Ovary (tissue), 3 donors: ENCODE results near the gene TRIB2.

Experiments
- EP300 ChIP-seq: sonication (generic); formaldehyde crosslinking; IDR thresholded peaks from one replicate; pipeline ENCODE4 v1.6.1; 2017; ENCODE audit warnings: antibody characterized with exemption
- POLR2A ChIP-seq: fragments of 450-650 bp; IDR thresholded peaks from one replicate; pipeline ENCODE4 v1.6.1; 2017; ENCODE audit warnings: antibody characterized with exemption, mild to moderate bottlenecking, moderate library complexity
- TF ChIP-seq, protein P1 (sequence below), 3 donors: fragments of 450-650 bp in 2 of 3; fragments of 200-600 bp in 1 of 3; IDR thresholded peaks; one replicate each; pipeline versions ENCODE4 v1.5.1 to v1.8.0; 2016 to 2022; ENCODE audit warnings: antibody characterized with exemption in 3 of 3, mild to moderate bottlenecking in 1 of 3
- donor health status: DM: no; HTN: no; CAD: no.

DNA sequence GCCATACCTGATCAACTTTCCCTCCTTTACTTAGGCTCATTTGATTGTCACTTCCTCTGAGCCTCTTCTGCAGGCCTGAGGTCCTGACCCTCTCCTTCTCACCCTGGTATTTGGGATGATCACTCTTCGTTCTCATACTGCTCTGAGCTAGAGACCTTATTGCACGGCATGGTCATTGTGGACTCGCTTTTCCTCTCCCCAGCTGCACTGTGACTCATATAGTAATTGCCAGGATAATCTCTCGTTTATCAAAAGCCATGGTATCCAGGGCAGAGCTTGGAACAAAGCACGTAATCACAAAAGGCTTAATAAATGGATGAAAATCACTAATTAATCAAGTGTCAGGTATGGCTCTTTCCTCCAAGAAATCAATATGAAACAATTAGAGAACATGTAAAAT is 40.9 kb upstream of the TRIB2 start:
- TF ChIP-seq, protein P1, sequence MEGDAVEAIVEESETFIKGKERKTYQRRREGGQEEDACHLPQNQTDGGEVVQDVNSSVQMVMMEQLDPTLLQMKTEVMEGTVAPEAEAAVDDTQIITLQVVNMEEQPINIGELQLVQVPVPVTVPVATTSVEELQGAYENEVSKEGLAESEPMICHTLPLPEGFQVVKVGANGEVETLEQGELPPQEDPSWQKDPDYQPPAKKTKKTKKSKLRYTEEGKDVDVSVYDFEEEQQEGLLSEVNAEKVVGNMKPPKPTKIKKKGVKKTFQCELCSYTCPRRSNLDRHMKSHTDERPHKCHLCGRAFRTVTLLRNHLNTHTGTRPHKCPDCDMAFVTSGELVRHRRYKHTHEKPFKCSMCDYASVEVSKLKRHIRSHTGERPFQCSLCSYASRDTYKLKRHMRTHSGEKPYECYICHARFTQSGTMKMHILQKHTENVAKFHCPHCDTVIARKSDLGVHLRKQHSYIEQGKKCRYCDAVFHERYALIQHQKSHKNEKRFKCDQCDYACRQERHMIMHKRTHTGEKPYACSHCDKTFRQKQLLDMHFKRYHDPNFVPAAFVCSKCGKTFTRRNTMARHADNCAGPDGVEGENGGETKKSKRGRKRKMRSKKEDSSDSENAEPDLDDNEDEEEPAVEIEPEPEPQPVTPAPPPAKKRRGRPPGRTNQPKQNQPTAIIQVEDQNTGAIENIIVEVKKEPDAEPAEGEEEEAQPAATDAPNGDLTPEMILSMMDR (IDR thresholded peaks at IDR 0.05) = no peak
- TF ChIP-seq POLR2A (no peak), EP300 (no peak)
